GM12873 (cell line): ENCODE results near the gene TMEM131L.

Experiments
- CTCF ChIP-seq: IDR thresholded peaks from 2 replicates; pipeline ENCODE4 v1.5.1; 2012; ENCODE audit warnings: low read depth, mild to moderate bottlenecking, moderate library complexity, low read length, control low read depth; ENCODE audit not compliant: insufficient read depth; ENCODE audit errors: missing control alignments

Gene TMEM131L

GRCh38 chr4:153514688-153515426, 48.7 kb downstream of the TMEM131L start:
- TF ChIP-seq CTCF, result no peak

GRCh38 chr4:153517159-153517558, 51.0 kb downstream of the TMEM131L start:
- no peak for TF ChIP-seq CTCF

GRCh38 chr4:153518001-153518400, 51.8 kb downstream of the TMEM131L start:
- peak; percentile 13 for TF ChIP-seq CTCF

- TF ChIP-seq CTCF, result no peak
These were observed 52.7 kb downstream of the TMEM131L start for GRCh38 chr4:153518637-153519389.

- no peak for TF ChIP-seq CTCF
These were observed 53.5 kb downstream of the TMEM131L start for GRCh38 chr4:153519687-153520086.

- TF ChIP-seq CTCF, result no peak
These were observed 54.1 kb downstream of the TMEM131L start for GRCh38 chr4:153520227-153520626.

- no peak for TF ChIP-seq CTCF
These were observed 54.7 kb downstream of the TMEM131L start for GRCh38 chr4:153520801-153521329.
